Natural killer cell (primary cell): ENCODE results near the gene TBC1D10A. TPM values are rescaled to one million over a fixed set of nuclear protein-coding genes. Genes with fewer than 3 reads are reported as not detected.

ENCODE experiments used
- ATAC-seq, 3 donors: fragments of 150-1000 bp in 2 of 3; fragments of 200-7000 bp in 1 of 3; cut with Tn5 transposase; 1 replicate in 1 of 3; 2 replicates in 2 of 3; pipeline ENCODE4 v1.10.0; 2021; ENCODE audit warnings: mild to moderate bottlenecking in 2 of 3, moderate library complexity in 2 of 3
- DNase-seq, 2 donors: peaks; one replicate each; pipeline versions ENCODE4 v3.0.0 to v3.0.0-alpha.2; 2013 to 2021; ENCODE audit warnings: mixed read lengths in 1 of 2
- H3K27ac ChIP-seq: one replicate; pipeline ENCODE4 v1.5.1; 2013; ENCODE audit warnings: mild to moderate bottlenecking, low read length
- H3K27me3 ChIP-seq: one replicate; pipeline ENCODE4 v1.6.1; 2013; ENCODE audit warnings: low read length; ENCODE audit not compliant: control insufficient read depth, insufficient read depth
- H3K36me3 ChIP-seq: one replicate; pipeline ENCODE4 v1.6.1; 2013; ENCODE audit warnings: low read length; ENCODE audit not compliant: control insufficient read depth, insufficient read depth
- H3K4me1 ChIP-seq: one replicate; pipeline ENCODE4 v1.6.1; 2013; ENCODE audit warnings: low read length; ENCODE audit not compliant: control insufficient read depth, insufficient read depth
- H3K4me3 ChIP-seq: one replicate; pipeline ENCODE4 v1.5.1; 2013; ENCODE audit warnings: low read length
- H3K9me3 ChIP-seq: one replicate; pipeline ENCODE4 v1.6.1; 2013; ENCODE audit warnings: low read length; ENCODE audit not compliant: control insufficient read depth, insufficient read depth
- H3K27ac Mint-ChIP-seq, 2 donors: one replicate each; pipeline ENCODE4 v1.8.0; 2022; ENCODE audit warnings: mild to moderate bottlenecking in 2 of 2, mixed read lengths in 2 of 2, moderate library complexity in 1 of 2
- H3K27me3 Mint-ChIP-seq, 2 donors: one replicate each; pipeline ENCODE4 v1.8.0; 2022; ENCODE audit warnings: low read depth in 2 of 2, mixed read lengths in 2 of 2
- H3K36me3 Mint-ChIP-seq: one replicate; pipeline ENCODE4 v1.8.0; 2022; ENCODE audit warnings: mixed read lengths
- H3K4me1 Mint-ChIP-seq, 2 donors: one replicate each; pipeline ENCODE4 v1.8.0; 2022; ENCODE audit warnings: mixed read lengths in 2 of 2
- H3K4me3 Mint-ChIP-seq: one replicate; pipeline ENCODE4 v1.8.0; 2022; ENCODE audit warnings: mild to moderate bottlenecking, moderate library complexity, mixed read lengths
- H3K9me3 Mint-ChIP-seq, 2 donors: one replicate each; pipeline ENCODE4 v1.8.0; 2022; ENCODE audit warnings: mixed read lengths in 2 of 2
- CTCF ChIP-seq: fragments of 200-600 bp; IDR thresholded peaks from one replicate; pipeline ENCODE4 v1.8.0; 2022; ENCODE audit warnings: antibody characterized with exemption
- WGBS: methylation state at CpG from one replicate; pipeline ENCODE4 v1.1.7; 2013; ENCODE audit warnings: missing lambda C conversion rate; ENCODE audit not compliant: insufficient coverage; 5-methylcytosine and 5-hydroxymethylcytosine counted together
- intact Hi-C: fragments of 100-400 bp; cut with micrococcal nuclease; formaldehyde crosslinking; loops from one replicate; pipeline ENCODE4 v1.14.2; 2022
- total RNA-seq, 4 donors: library from RNA; stranded (reverse); fragments of 120-200 nt in 1 of 4; gene quantifications; one replicate each; pipeline versions ENCODE4 v1.2.3 to v1.2.4, GENCODE V29; 2013 to 2022

TBC1D10A gene
- total RNA-seq, 3 donors from 2014 or later (not counting 1 experiment from before 2014, with no cell fraction given), result 38.9 to 48.0 (median 47.9) TPM

GRCh38 chr22:30361916-30362650 is 35.3 kb upstream of the TBC1D10A start:
- peaks cover 9 to 10% of the 10 kb centered on the region in 2 donors for H3K4me1 Mint-ChIP-seq
- no peak overlapping the region for H3K27ac ChIP-seq
- no peak overlapping the region for H3K4me3 ChIP-seq
- no peak overlapping the region for H3K4me3 Mint-ChIP-seq
- ATAC-seq (no peak), DNase-seq (no peak)
- intact Hi-C loops, result no loop called here
- peaks cover 7% of the 10 kb centered on the region for H3K4me1 ChIP-seq
- no peaks in the 10 kb centered on the region for H3K36me3 Mint-ChIP-seq
- no peaks in the 10 kb centered on the region for H3K9me3 Mint-ChIP-seq
- 89% methylated on average over 9 of the region's 10 CpGs for WGBS
- no peaks in the 10 kb centered on the region for H3K9me3 ChIP-seq
- no peaks in the 10 kb centered on the region for H3K27me3 ChIP-seq
- no peak overlapping the region for H3K27ac Mint-ChIP-seq
- peaks cover 0 to 3% of the 10 kb centered on the region in 2 donors for H3K27me3 Mint-ChIP-seq
- no peak for TF ChIP-seq CTCF
- no peaks in the 10 kb centered on the region for H3K36me3 ChIP-seq

GRCh38 chr22:30358541-30358940 is 31.8 kb upstream of the TBC1D10A start:
- Mint-ChIP-seq H3K4me3 (peak overlapping the region; percentile 97), H3K9me3 (no peaks in the 10 kb centered on the region), H3K27ac (peak overlapping the region in 1 of 2 donors; percentile 89), H3K4me1 (peaks cover 42% of the 10 kb centered on the region in 2 donors), H3K36me3 (no peaks in the 10 kb centered on the region), H3K27me3 (peaks cover 0 to 3% of the 10 kb centered on the region in 2 donors)
- WGBS, result 96% methylated on average over 6 of the region's 6 CpGs
- H3K27ac ChIP-seq, result no peak overlapping the region
- H3K4me3 ChIP-seq, result no peak overlapping the region
- H3K36me3 ChIP-seq, result no peaks in the 10 kb centered on the region
- ATAC-seq (no peak), DNase-seq (no peak)
- H3K27me3 ChIP-seq, result no peaks in the 10 kb centered on the region
- TF ChIP-seq CTCF, result no peak
- no peaks in the 10 kb centered on the region for H3K9me3 ChIP-seq
- H3K4me1 ChIP-seq, result peaks cover 36% of the 10 kb centered on the region
- intact Hi-C loops, result no loop called here

GRCh38 chr22:30357650-30358215 is 31.0 kb upstream of the TBC1D10A start:
- H3K36me3 Mint-ChIP-seq, result no peaks in the 10 kb centered on the region
- H3K27me3 Mint-ChIP-seq, result peaks cover 0 to 3% of the 10 kb centered on the region in 2 donors
- H3K27ac ChIP-seq, result no peak overlapping the region
- ATAC-seq, result no peak
- H3K36me3 ChIP-seq, result peaks cover 4% of the 10 kb centered on the region
- H3K4me1 ChIP-seq, result peaks cover 41% of the 10 kb centered on the region
- H3K4me3 Mint-ChIP-seq, result peak overlapping the region; percentile 97
- H3K27me3 ChIP-seq, result no peaks in the 10 kb centered on the region
- intact Hi-C loops, result loop anchor here (2.0 kb wide), 1 partner anchor 67 kb away; the partner anchor contains the start of gene MTFP1
- no peaks in the 10 kb centered on the region for H3K9me3 Mint-ChIP-seq
- TF ChIP-seq CTCF, result no peak
- WGBS, result 77% methylated on average over 20 of the region's 22 CpGs
- H3K4me1 Mint-ChIP-seq, result peaks cover 48% of the 10 kb centered on the region in 2 donors
- no peak overlapping the region for H3K4me3 ChIP-seq
- peak overlapping the region; percentile 89 to 92 for H3K27ac Mint-ChIP-seq
- DNase-seq, result no peak
- no peaks in the 10 kb centered on the region for H3K9me3 ChIP-seq
